ENCODE measurements around the gene AGRN. TPM values are rescaled to one million over a fixed set of nuclear protein-coding genes. Genes with fewer than 3 reads are reported as not detected.

Gene AGRN
- total RNA-seq, 1 donor from 2014 or later: 13.0 TPM

GRCh38 chr1:1023700-1024099 is 3.8 kb downstream of the AGRN start:
- no peaks in the 10 kb centered on the region for H3K9me3 ChIP-seq (replicated peaks)
- no peak for TF ChIP-seq CTCF (IDR thresholded peaks at IDR 0.05; ENCODE audit: borderline replicate concordance)
- peaks cover 71% of the 10 kb centered on the region for H3K4me1 ChIP-seq
- no peak overlapping the region for H3K4me3 ChIP-seq
- no peaks in the 10 kb centered on the region for H3K27me3 ChIP-seq (ENCODE audit: low read depth)
- no peaks in the 10 kb centered on the region for H3K36me3 ChIP-seq
- DNase-seq: no peak
- peak overlapping the region; percentile 63 for H3K27ac ChIP-seq (replicated peaks)
- intact Hi-C loops (cut with micrococcal nuclease): no loop called here

GRCh38 chr1:1024149-1024770 is 4.3 kb downstream of the AGRN start:
- no peak for TF ChIP-seq CTCF (IDR thresholded peaks at IDR 0.05; ENCODE audit: borderline replicate concordance)
- no peaks in the 10 kb centered on the region for H3K36me3 ChIP-seq
- intact Hi-C loops (cut with micrococcal nuclease): no loop called here
- H3K27ac ChIP-seq (replicated peaks): peak overlapping the region; percentile 63
- no peaks in the 10 kb centered on the region for H3K27me3 ChIP-seq (ENCODE audit: low read depth)
- no peaks in the 10 kb centered on the region for H3K9me3 ChIP-seq (replicated peaks)
- H3K4me1 ChIP-seq: peaks cover 67% of the 10 kb centered on the region
- peak overlapping the region; percentile 41 for H3K4me3 ChIP-seq
- no peak for DNase-seq

- peaks cover 66% of the 10 kb centered on the region for H3K4me1 ChIP-seq
- TF ChIP-seq CTCF (IDR thresholded peaks at IDR 0.05; ENCODE audit: borderline replicate concordance): no peak
- H3K36me3 ChIP-seq: no peaks in the 10 kb centered on the region
- H3K4me3 ChIP-seq: peak overlapping the region; percentile 41
- DNase-seq: no peak
- H3K27me3 ChIP-seq (ENCODE audit: low read depth): no peaks in the 10 kb centered on the region
- no peaks in the 10 kb centered on the region for H3K9me3 ChIP-seq (replicated peaks)
- intact Hi-C loops (cut with micrococcal nuclease): no loop called here
- peak overlapping the region; percentile 63 for H3K27ac ChIP-seq (replicated peaks)
These were observed 5.1 kb downstream of the AGRN start for GRCh38 chr1:1024771-1025699.

- TF ChIP-seq CTCF (IDR thresholded peaks at IDR 0.05; ENCODE audit: borderline replicate concordance): no peak
- Histone ChIP-seq H3K27me3 (ENCODE audit: low read depth) (no peaks in the 10 kb centered on the region), H3K4me3 (no peak overlapping the region), H3K9me3 (replicated peaks) (no peaks in the 10 kb centered on the region), H3K4me1 (peaks cover 59% of the 10 kb centered on the region), H3K36me3 (no peaks in the 10 kb centered on the region), H3K27ac (replicated peaks) (peak overlapping the region; percentile 63)
- no peak for DNase-seq
- intact Hi-C loops (cut with micrococcal nuclease): no loop called here
These were observed 5.8 kb downstream of the AGRN start for GRCh38 chr1:1025730-1026129.

GRCh38 chr1:1026599-1027413 is 6.9 kb downstream of the AGRN start:
- Histone ChIP-seq H3K27ac (replicated peaks) (no peak overlapping the region), H3K36me3 (no peaks in the 10 kb centered on the region), H3K9me3 (replicated peaks) (no peaks in the 10 kb centered on the region), H3K4me1 (peaks cover 52% of the 10 kb centered on the region), H3K27me3 (ENCODE audit: low read depth) (no peaks in the 10 kb centered on the region), H3K4me3 (no peak overlapping the region)
- intact Hi-C loops (cut with micrococcal nuclease): no loop called here
- TF ChIP-seq CTCF (IDR thresholded peaks at IDR 0.05; ENCODE audit: borderline replicate concordance): no peak
- no peak for DNase-seq
